H1 (cell line): ENCODE results near the gene ZBTB46. TPM values are rescaled to one million over a fixed set of nuclear protein-coding genes. Genes with fewer than 3 reads are reported as not detected.

Source experiments
- CTCF ChIA-PET: fragments of 300-600 bp; sonication (Branson Sonifier 250); formaldehyde crosslinking; loops from one replicate; lab custom pipeline; 2021; ENCODE audit not compliant: partially characterized antibody; lab: Charles Lee
- POLR2A ChIA-PET: fragments of 300-600 bp; sonication (Branson Sonifier 250); formaldehyde crosslinking; loops from one replicate; lab custom pipeline; 2021; ENCODE audit warnings: inconsistent platforms; ENCODE audit not compliant: partially characterized antibody; lab: Charles Lee
- DNase-seq, 2 experiments: peaks; one replicate each; pipeline versions ENCODE4 v3.0.0 to v3.0.0-alpha.2; 2010 to 2022; ENCODE audit warnings: low spot score in 2 of 2, low read depth in 1 of 2, mixed read lengths in 1 of 2
- FAIRE-seq: peaks from 2 replicates; lab custom pipeline; 2011; peaks lifted over from hg19 to GRCh38; lab: Jason Lieb, UNC
- H2AFZ ChIP-seq: 2 replicates; pipeline ENCODE4 v1.8.1; 2012; ENCODE audit warnings: low read length, inconsistent platforms
- H2AK5ac ChIP-seq: 2 replicates; pipeline ENCODE4 v1.6.1; 2013; ENCODE audit warnings: low read depth, low read length
- H2BK120ac ChIP-seq: replicated peaks from 2 replicates; pipeline ENCODE3; 2013; ENCODE audit warnings: low read depth, low read length, inconsistent platforms
- H2BK12ac ChIP-seq: 2 replicates; pipeline ENCODE4 v1.6.1; 2013; ENCODE audit warnings: low read depth, low read length
- H2BK15ac ChIP-seq: 2 replicates; pipeline ENCODE4 v1.6.1; 2013; ENCODE audit warnings: low read length
- H2BK20ac ChIP-seq: 2 replicates; pipeline ENCODE4 v1.6.1; 2013; ENCODE audit warnings: low read length
- H2BK5ac ChIP-seq: 2 replicates; pipeline ENCODE4 v1.6.1; 2013; ENCODE audit warnings: low read depth, low read length
- H3K14ac ChIP-seq: 2 replicates; pipeline ENCODE4 v1.6.1; 2013; ENCODE audit warnings: inconsistent platforms; ENCODE audit not compliant: insufficient read length
- H3K18ac ChIP-seq: 2 replicates; pipeline ENCODE4 v1.6.1; 2013; ENCODE audit warnings: low read length; ENCODE audit errors: extremely low read depth
- H3K23ac ChIP-seq: 2 replicates; pipeline ENCODE4 v1.6.1; 2013; ENCODE audit warnings: inconsistent platforms; ENCODE audit not compliant: insufficient read length
- H3K23me2 ChIP-seq: 2 replicates; pipeline ENCODE4 v1.6.1; 2013; ENCODE audit warnings: low read depth, low read length
- H3K27ac ChIP-seq: 2 replicates; pipeline ENCODE4 v1.6.1; 2011; ENCODE audit warnings: low read depth, low read length, inconsistent platforms
- H3K27me3 ChIP-seq, 4 experiments: replicated peaks in 1 of 4; 1 replicate in 1 of 4; 2 replicates in 3 of 4; pipeline versions ENCODE4 v1.6.1 to v1.8.1; 2011 to 2013; ENCODE audit warnings: low read length in 3 of 4, mild to moderate bottlenecking in 3 of 4, inconsistent platforms in 2 of 4, mixed read lengths in 2 of 4, moderate library complexity in 1 of 4; ENCODE audit not compliant: control insufficient read depth in 3 of 4, insufficient read depth in 3 of 4; ENCODE audit errors: extremely low read depth in 1 of 4
- H3K36me3 ChIP-seq, 4 experiments: 2 replicates each; pipeline versions ENCODE4 v1.6.1 to v1.8.1; 2011 to 2013; ENCODE audit warnings: mild to moderate bottlenecking in 4 of 4, low read length in 3 of 4, moderate library complexity in 2 of 4, control low read depth in 1 of 4, inconsistent platforms in 1 of 4; ENCODE audit not compliant: insufficient read depth in 4 of 4, control insufficient read depth in 2 of 4
- H3K4ac ChIP-seq: replicated peaks from 2 replicates; pipeline ENCODE3; 2013; ENCODE audit warnings: low read length, low read depth, mixed read lengths, inconsistent platforms; ENCODE audit not compliant: insufficient read length
- H3K4me1 ChIP-seq, 4 experiments: replicated peaks in 1 of 4; 1 replicate in 1 of 4; 2 replicates in 3 of 4; pipeline versions ENCODE4 v1.6.1 to v1.8.1; 2011 to 2013; ENCODE audit warnings: low read length in 3 of 4, inconsistent platforms in 2 of 4, mixed read lengths in 1 of 4; ENCODE audit not compliant: insufficient read depth in 4 of 4, control insufficient read depth in 3 of 4
- H3K4me2 ChIP-seq, 2 experiments: 2 replicates each; pipeline versions ENCODE4 v1.6.1 to v1.8.1; 2011 to 2013; ENCODE audit warnings: low read depth in 2 of 2, low read length in 2 of 2, control low read depth in 1 of 2, inconsistent platforms in 1 of 2, mild to moderate bottlenecking in 1 of 2; ENCODE audit not compliant: insufficient read depth in 1 of 2
- H3K4me3 ChIP-seq, 4 experiments: fragments of 200-600, 300-600 bp in 1 of 4; sonication (generic), shearing (Covaris generic), sonication (Bioruptor Twin) in 1 of 4; 2 replicates each; pipeline versions ENCODE4 v1.5.1 to v1.8.1; 2011 to 2016; ENCODE audit warnings: low read length in 4 of 4, low read depth in 3 of 4, control low read depth in 2 of 4, inconsistent platforms in 2 of 4, mild to moderate bottlenecking in 2 of 4, mixed read lengths in 1 of 4, moderate library complexity in 1 of 4; ENCODE audit not compliant: insufficient read depth in 2 of 4; ENCODE audit errors: extremely low read depth in 1 of 4
- H3K56ac ChIP-seq: replicated peaks from 2 replicates; pipeline ENCODE3; 2013; ENCODE audit warnings: low read depth, mild to moderate bottlenecking, mixed read lengths, low read length, inconsistent platforms; ENCODE audit not compliant: insufficient read length
- H3K79me1 ChIP-seq: 2 replicates; pipeline ENCODE4 v1.6.1; 2013; ENCODE audit warnings: low read depth, low read length, control low read depth
- H3K79me2 ChIP-seq, 2 experiments: 2 replicates each; pipeline versions ENCODE4 v1.6.1 to v1.8.1; 2012 to 2013; ENCODE audit warnings: low read length in 2 of 2, mild to moderate bottlenecking in 2 of 2, inconsistent platforms in 1 of 2; ENCODE audit not compliant: insufficient read depth in 2 of 2, control insufficient read depth in 1 of 2
- H3K9ac ChIP-seq, 4 experiments: replicated peaks in 1 of 4; 1 replicate in 1 of 4; 2 replicates in 3 of 4; pipeline versions ENCODE4 v1.6.1 to v1.8.1; 2011 to 2013; ENCODE audit warnings: low read depth in 3 of 4, low read length in 3 of 4, control low read depth in 2 of 4, mild to moderate bottlenecking in 2 of 4, moderate library complexity in 2 of 4, inconsistent platforms in 1 of 4; ENCODE audit errors: extremely low read depth in 1 of 4
- H3K9me3 ChIP-seq, 2 experiments: 2 replicates each; pipeline versions ENCODE4 v1.6.1 to v1.8.1; 2012 to 2013; ENCODE audit warnings: mild to moderate bottlenecking in 2 of 2, moderate library complexity in 2 of 2, control low read depth in 1 of 2, inconsistent platforms in 1 of 2, low read depth in 1 of 2, low read length in 1 of 2, mixed read lengths in 1 of 2; ENCODE audit not compliant: insufficient read depth in 2 of 2
- H4K20me1 ChIP-seq, 2 experiments: replicated peaks in 1 of 2; 2 replicates each; pipeline versions ENCODE3 to v1.8.1; 2011 to 2013; ENCODE audit warnings: inconsistent platforms in 2 of 2, low read length in 2 of 2, mild to moderate bottlenecking in 1 of 2; ENCODE audit not compliant: insufficient read depth in 2 of 2, control insufficient read depth in 1 of 2
- H4K5ac ChIP-seq: 2 replicates; pipeline ENCODE4 v1.6.1; 2013; ENCODE audit warnings: low read length, low read depth, mixed read lengths, inconsistent platforms; ENCODE audit not compliant: insufficient read length
- H4K8ac ChIP-seq: 2 replicates; pipeline ENCODE4 v1.8.0; 2013; ENCODE audit warnings: mild to moderate bottlenecking, moderate library complexity, low read length, inconsistent platforms; ENCODE audit not compliant: insufficient read depth; ENCODE audit errors: extremely low read depth
- H4K91ac ChIP-seq: replicated peaks from 2 replicates; pipeline ENCODE3; 2013; ENCODE audit warnings: low read length, mixed read lengths, inconsistent platforms; ENCODE audit not compliant: insufficient read length
- ASH2L ChIP-seq: fragments of 200-600, 300-600 bp; sonication (generic); IDR thresholded peaks from one replicate; pipeline ENCODE4 v1.7.1; 2017; ENCODE audit warnings: low read length
- CHD2 ChIP-seq: IDR thresholded peaks from 2 replicates; pipeline ENCODE4 v1.6.1; 2012; ENCODE audit warnings: low read length, improper control_type of control experiment
- CREB1 ChIP-seq: IDR thresholded peaks from 2 replicates; pipeline ENCODE4 v1.6.1; 2012; ENCODE audit warnings: inconsistent platforms
- E2F6 ChIP-seq: IDR thresholded peaks from 2 replicates; pipeline ENCODE4 v1.6.1; 2012; ENCODE audit warnings: inconsistent platforms
- EP300 ChIP-seq, 2 experiments: IDR thresholded peaks; 1 replicate in 1 of 2; 2 replicates in 1 of 2; pipeline ENCODE4 v1.6.1; 2011 to 2012; ENCODE audit warnings: low read depth in 2 of 2, low read length in 2 of 2, mild to moderate bottlenecking in 2 of 2, borderline replicate concordance in 1 of 2, inconsistent platforms in 1 of 2, moderate library complexity in 1 of 2
- FOSL1 ChIP-seq: IDR thresholded peaks from 2 replicates; pipeline ENCODE4 v1.6.1; 2011; ENCODE audit warnings: mild to moderate bottlenecking, low read depth, low read length, moderate library complexity; ENCODE audit not compliant: insufficient read depth
- JUND ChIP-seq: IDR thresholded peaks from 2 replicates; pipeline ENCODE4 v1.6.1; 2011; ENCODE audit warnings: mild to moderate bottlenecking, improper control_type of control experiment, low read length
- RNF2 ChIP-seq: fragments of 200-900, 300-1000 bp; sonication (generic); IDR thresholded peaks from 2 replicates; pipeline ENCODE4 v1.7.1; 2016; ENCODE audit warnings: borderline replicate concordance, low read depth, mild to moderate bottlenecking, antibody characterized with exemption, low read length; ENCODE audit not compliant: poor library complexity, severe bottlenecking; ENCODE audit errors: missing control alignments
- SRF ChIP-seq: IDR thresholded peaks from 2 replicates; pipeline ENCODE4 v1.6.1; 2011; ENCODE audit warnings: mild to moderate bottlenecking, low read depth, low read length, moderate library complexity
- TAF7 ChIP-seq: optimal IDR thresholded peaks from 2 replicates; pipeline ENCODE3; 2011; ENCODE audit warnings: low read depth, mild to moderate bottlenecking, inconsistent platforms, low read length, moderate library complexity, borderline replicate concordance
- WGBS, 2 experiments: shearing (Covaris generic) in 1 of 2; methylation state at CpG; one replicate each; pipeline versions ENCODE4 v1.1.6 to v1.1.7; 2013 to 2015; ENCODE audit warnings: low lambda C conversion rate in 2 of 2, mixed read lengths in 2 of 2, inconsistent platforms in 1 of 2, low coverage in 1 of 2, missing lambda C conversion rate in 1 of 2; ENCODE audit not compliant: insufficient replicate concordance in 2 of 2, insufficient coverage in 1 of 2, insufficient read length in 1 of 2; ENCODE audit errors: extremely low coverage in 1 of 2, missing lambda C conversion rate in 1 of 2; 5-methylcytosine and 5-hydroxymethylcytosine counted together
- polyA plus RNA-seq, 7 experiments: library from polyadenylated mRNA; depleted of rRNA in 3 of 7; stranded (reverse) in 5 of 7; unstranded in 2 of 7; fragments of >200 nt in 5 of 7; fragments of 200-250 nt in 2 of 7; gene quantifications; 1 replicate in 5 of 7; 2 replicates in 1 of 7; 4 replicates in 1 of 7; pipeline versions ENCODE4 v1.2.1 to v1.2.3, GENCODE V29; 2011 to 2013; ENCODE audit warnings: missing spikeins in 2 of 7, mixed read lengths in 2 of 7
- total RNA-seq: library from RNA; stranded (reverse); fragmentation: NEBNext Ultra II Directional; extraction: Animal tissue kit (Norgen Biotek cat#: 25700); gene quantifications from 2 replicates; pipeline ENCODE4 v1.2.1, GENCODE V29; 2021

ZBTB46 gene
- total and polyA plus RNA-seq, 2 of the 8 experiments (the other 6 are each of a cell fraction or from before 2014, with no cell fraction given): 6.4 to 22.4 TPM

DNA sequence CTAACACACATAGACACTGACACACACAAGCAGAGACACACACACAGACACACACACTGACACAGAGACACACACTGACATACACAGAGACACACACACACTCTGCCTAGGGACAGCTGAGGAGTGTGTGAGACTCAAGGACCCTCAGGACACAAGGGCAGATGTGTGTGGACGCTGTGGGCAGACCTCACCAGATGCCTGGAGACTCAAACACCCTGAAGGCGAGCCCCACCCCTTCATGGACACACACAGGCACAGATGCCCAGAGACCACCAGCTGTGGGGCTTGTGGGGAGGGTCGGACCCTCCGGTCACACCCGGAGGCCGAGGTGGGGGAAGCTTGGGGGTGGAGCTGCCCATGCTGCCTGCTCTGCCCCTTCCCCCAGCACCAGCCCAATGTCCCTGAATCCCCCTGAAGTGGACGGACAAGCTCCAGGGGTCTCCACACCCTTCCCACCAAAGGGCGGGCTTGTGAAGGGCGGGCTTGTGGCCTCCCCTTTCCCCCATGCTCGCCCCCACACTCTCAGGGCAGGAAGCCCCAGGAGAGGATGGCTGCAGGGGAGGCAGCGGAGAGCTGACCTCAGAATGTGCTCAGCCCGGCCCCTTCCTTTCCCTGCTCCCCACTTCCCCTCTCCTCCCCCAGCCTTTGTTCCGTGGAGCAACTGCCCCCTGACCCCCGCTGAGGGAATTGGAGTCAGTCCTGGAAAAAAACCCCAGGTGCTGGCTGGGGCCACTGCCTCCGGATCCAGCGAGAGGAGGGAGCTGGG is 16.4 kb upstream of the ZBTB46 start:
- Histone ChIP-seq H3K9me3 (no peaks in the 10 kb centered on the region), H4K5ac (peak overlapping the region; percentile 91), H3K23ac (no peak overlapping the region), H3K36me3 (no peaks in the 10 kb centered on the region), H3K23me2 (peaks cover 12% of the 10 kb centered on the region; the same call in 1 of the 2 replicates), H2AK5ac (peak overlapping the region; percentile 100), H3K9ac (peak overlapping the region in 1 of 4 experiments; percentile 38; a peak in 2 of 7 replicates), H3K79me2 (no peaks in the 10 kb centered on the region), H3K14ac (peak overlapping the region; percentile 95), H4K91ac (peak overlapping the region; percentile 100), H2BK5ac (peak overlapping the region; percentile 100), H2BK15ac (peak overlapping the region; percentile 100), H3K18ac (peak overlapping the region; percentile 93), H2BK20ac (peak overlapping the region; percentile 100), H3K4ac (peak overlapping the region; percentile 100), H4K20me1 (peaks cover 0 to 4% of the 10 kb centered on the region in 2 experiments), H3K4me1 (peaks cover 6 to 29% (median 23%) of the 10 kb centered on the region in 4 experiments), H3K27ac (peak overlapping the region; percentile 60), H2BK12ac (peak overlapping the region; percentile 100), H3K27me3 (no peaks in the 10 kb centered on the region), H2AFZ (no peak overlapping the region), H4K8ac (peak overlapping the region; percentile 81), H2BK120ac (peak overlapping the region; percentile 100), H3K56ac (peak overlapping the region; percentile 86), H3K4me3 (peak overlapping the region in 1 of 4 experiments; percentile 60; a peak in 2 of 8 replicates), H3K79me1 (no peaks in the 10 kb centered on the region), H3K4me2 (peak overlapping the region; percentile 67 to 82)
- FAIRE-seq (no peak), DNase-seq (peak in 1 of 2 experiments; percentile 75)
- 17% methylated on average over 14 of the region's 16 CpGs; no CpG with 5 or more reads in 1 of the 2 experiments for WGBS, 2 experiments
- POLR2A ChIA-PET: interaction anchor here (0.6 to 3.6 kb wide), 12 partner anchors 8 to 326 kb away, joined by 3 to 52 read pairs (median 4); partner anchors contain the start of genes ABHD16B, PPDPF and TPD52L2
- CTCF ChIA-PET: interaction anchor here (0.5 to 2.0 kb wide), 9 partner anchors 10 to 124 kb away, joined by 3 to 14 read pairs (median 4); partner anchors contain the start of genes ABHD16B and TPD52L2
- TF ChIP-seq CHD2: no peak
- TF ChIP-seq EP300 (IDR thresholded peaks at IDR 0.05; ENCODE audit: borderline replicate concordance in 1 of 2, low read depth in 2 of 2, low read length in 2 of 2): 0 out of 3 replicates have a peak, but pooled peaks of 1 of the 2 experiments have one; percentile 25
- TF ChIP-seq FOSL1: no peak
- TF ChIP-seq SRF: no peak
- TF ChIP-seq ASH2L: no peak
- TF ChIP-seq CREB1: no peak
- TF ChIP-seq E2F6: no peak
- TF ChIP-seq TAF7: peak; percentile 46
- no peak for TF ChIP-seq RNF2
- TF ChIP-seq JUND: no peak
